Measurements from ENCODE around the gene ERGIC1.

ERGIC1 gene

DNA sequence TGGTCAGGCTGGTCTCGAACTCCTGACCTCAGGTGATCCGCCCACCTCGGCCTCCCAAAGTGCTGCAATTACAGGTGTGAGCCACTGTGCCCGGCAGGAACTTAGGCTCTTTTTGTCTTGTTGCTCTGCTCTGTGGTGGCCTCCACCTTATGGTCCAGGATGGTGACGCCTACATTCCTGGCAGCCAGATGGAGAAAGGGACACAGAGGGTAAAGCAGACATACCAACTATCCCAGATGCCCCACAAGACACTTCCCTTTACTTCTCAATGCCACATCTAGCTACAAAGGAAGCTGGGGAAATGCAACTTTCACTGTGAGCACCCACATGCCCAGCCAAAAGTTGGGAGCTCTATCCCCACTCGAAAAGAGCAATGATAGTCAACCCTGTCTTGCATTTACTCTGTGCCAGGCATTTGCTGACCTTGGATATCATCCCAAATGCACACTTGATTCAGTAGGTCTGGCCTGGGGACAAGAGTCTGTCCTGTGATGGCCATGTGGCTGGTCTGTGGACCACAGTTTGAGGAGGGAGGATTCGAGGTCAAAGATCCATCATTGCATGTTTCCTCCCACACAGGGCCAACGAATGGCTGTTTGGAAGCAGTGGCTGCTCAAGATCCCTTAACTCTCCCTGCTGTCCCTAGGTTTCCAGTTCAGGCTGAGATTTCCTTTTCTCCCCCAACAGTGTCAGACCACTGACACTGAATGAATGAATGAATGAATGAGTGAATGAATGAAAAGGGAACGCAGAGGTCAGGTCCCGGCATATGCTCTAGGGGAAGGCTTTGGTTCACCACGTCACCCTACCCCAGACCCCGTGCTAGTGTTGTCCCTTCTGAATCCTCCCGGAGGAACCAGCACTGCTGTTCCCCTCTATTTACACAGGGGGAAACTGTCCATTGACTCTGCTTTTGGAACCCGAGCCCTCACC, 1.4 kb upstream of the ERGIC1 start:
- no peak for DNase-seq (ENCODE audit: extremely low read depth, low read depth)

DNA sequence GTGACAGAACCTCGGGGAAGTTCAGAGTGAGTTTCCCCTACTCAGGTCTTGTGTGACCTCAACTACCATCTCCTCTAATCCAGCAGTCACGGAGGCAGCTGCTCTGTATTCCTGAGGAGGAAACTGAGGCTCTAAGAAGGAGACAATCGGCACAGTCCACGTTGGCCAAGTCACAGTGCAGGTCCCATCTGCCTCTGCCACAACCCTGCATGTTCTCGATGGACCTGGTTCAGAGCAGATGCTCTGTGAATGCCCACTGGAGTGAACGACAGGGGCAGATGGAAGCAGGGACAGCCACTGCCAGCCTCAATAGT, 722 bp upstream of the ERGIC1 start:
- no peak for DNase-seq (ENCODE audit: extremely low read depth, low read depth)
- no peak for TF ChIP-seq CTCF (IDR thresholded peaks at IDR 0.05; ENCODE audit: low read depth, low read length)

More for the DNA sequence above, 1.4 kb upstream of the ERGIC1 start:
- no peak for TF ChIP-seq CTCF (IDR thresholded peaks at IDR 0.05; ENCODE audit: low read depth, low read length)

DNA sequence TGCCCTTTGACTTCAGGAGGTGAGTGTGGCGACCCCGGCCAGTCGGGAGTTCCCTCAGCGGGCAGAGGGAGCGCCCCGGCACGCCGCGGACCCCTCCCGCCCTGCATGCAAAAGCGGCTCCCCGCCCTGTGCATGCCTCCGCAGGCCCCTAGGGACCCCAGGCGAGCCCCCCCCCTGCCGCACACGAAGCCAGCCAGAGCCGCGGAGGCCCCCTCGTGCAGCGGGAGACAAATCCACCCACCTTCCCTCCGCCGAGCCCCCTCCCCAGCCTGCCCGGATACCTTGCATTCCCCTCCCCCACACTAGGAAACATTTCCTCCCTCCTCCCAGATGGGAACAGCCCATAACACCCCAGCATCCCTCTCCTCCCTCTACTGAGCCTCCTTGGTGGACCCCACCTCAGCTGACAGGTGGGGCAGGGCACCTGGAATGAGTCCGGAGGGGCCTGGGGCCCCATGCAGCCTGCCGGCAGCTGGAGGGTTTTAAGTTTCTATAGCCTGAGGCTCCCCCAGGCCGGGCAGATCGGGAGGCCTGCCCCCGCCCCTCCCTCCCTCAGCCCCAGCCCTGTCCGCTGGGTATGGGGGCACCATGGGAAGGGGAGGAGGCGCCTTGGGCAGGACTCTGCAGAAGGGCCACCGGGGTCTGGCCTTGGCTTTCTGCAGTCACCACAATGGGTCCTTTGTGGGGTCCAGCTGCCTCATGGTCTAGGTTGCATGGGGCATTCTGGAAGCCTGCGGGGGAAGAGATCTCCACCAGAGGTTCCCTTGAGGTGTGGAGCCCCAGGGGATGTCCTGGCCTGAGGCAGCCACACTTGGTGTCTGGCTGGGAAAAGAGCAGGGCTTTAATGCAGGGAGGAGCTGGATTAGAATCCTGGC, 601 bp downstream of the ERGIC1 start:
- TF ChIP-seq CTCF (IDR thresholded peaks at IDR 0.05; ENCODE audit: low read depth, low read length): no peak; the same call in 1 of the 2 replicates
- no peak for DNase-seq (ENCODE audit: extremely low read depth, low read depth)

DNA sequence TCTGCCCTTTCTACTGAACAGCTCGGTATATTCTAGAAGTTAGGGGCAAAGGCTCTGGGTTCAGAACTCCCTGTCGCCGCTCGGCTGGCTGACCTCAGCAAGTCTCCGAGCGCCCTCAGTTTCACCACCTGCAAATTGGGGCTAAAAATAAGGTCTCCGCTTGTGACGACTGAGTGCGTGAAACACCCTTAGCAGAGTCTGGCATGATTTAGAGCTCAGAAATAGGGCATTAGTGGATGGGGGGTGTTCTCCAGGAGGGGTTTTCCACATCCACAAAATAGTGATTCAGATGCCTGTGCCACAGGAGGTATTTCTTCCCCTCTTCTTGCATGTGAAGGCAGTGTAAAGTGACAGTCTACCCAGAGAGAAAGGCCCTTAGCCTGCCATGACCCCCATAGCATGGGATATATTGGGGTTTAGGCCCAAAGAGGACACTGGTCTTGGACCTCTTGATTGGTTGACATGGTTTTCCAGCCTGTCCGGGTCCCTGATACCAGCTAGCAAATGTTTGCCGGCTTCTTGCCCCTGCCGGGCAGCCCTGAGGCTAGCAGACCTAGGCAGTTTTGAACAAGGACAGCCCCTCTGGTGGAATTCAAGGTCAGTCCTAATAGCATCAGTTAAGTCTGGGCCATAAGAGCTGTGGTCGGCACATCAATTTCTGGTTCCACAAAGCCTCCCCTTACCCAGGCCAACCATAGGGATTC, 1.4 kb downstream of the ERGIC1 start:
- TF ChIP-seq CTCF (IDR thresholded peaks at IDR 0.05; ENCODE audit: low read depth, low read length): no peak; the same call in 1 of the 2 replicates
- DNase-seq (ENCODE audit: extremely low read depth, low read depth): no peak

- no peak for DNase-seq (ENCODE audit: extremely low read depth, low read depth)
- TF ChIP-seq CTCF (IDR thresholded peaks at IDR 0.05; ENCODE audit: low read depth, low read length): no peak
These were observed 1.9 kb downstream of the ERGIC1 start for GRCh38 chr5:172835994-172836356.

DNA sequence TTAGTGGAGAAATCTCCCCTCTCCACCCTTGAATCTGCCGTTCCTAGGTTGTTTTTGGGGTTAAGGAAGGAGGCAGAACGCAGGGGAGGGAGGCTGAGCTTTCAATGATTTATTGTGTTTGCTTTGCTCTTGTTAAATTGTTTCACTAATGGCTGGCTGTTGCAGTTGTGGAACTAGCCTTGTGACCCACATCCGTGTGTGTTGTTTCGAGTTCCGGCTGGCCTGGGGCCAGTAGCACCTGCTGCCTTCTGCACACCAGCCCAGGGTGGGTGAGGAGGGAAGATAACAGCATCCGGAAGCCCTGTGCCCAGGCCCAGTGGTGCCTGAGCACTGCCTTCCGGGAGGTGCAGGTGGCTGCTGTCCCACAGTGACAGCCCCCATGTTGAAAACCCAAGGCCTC, 3.6 kb downstream of the ERGIC1 start:
- no peak for DNase-seq (ENCODE audit: extremely low read depth, low read depth)

More for the DNA sequence above, 3.6 kb downstream of the ERGIC1 start:
- no peak for TF ChIP-seq CTCF (IDR thresholded peaks at IDR 0.05; ENCODE audit: low read depth, low read length)
